Left forelimb (tissue), 1 donor: ENCODE measurements around the gene DDX28.
"Not testable (repeated sequence)": the region's sequence is repeated elsewhere in the genome, so short reads cannot be mapped to it uniquely, and the experiment has no call there.

Experiments used
- DNase-seq: peaks from one replicate; pipeline ENCODE4 v3.0.0-alpha.2; 2018; ENCODE audit warnings: low spot score

The DDX28 gene

GRCh38 chr16:68037841-68038597 lies 15.0 kb upstream of the DDX28 start:
- DNase-seq: no peak

- DNase-seq: no peak
These were observed 12.2 kb upstream of the DDX28 start for GRCh38 chr16:68035227-68035626.

- DNase-seq: no peak
These were observed 10.1 kb upstream of the DDX28 start for GRCh38 chr16:68033101-68033500.

GRCh38 chr16:68031951-68032350 lies 8.9 kb upstream of the DDX28 start:
- no peak for DNase-seq

- DNase-seq: not testable (repeated sequence)
These were observed 7.1 kb upstream of the DDX28 start for GRCh38 chr16:68030108-68030507.

- DNase-seq: no peak
These were observed 6.0 kb upstream of the DDX28 start for GRCh38 chr16:68028996-68029395.

GRCh38 chr16:68022278-68022727 lies 729 bp downstream of the DDX28 start:
- no peak for DNase-seq

GRCh38 chr16:68021490-68021889 lies 1.5 kb downstream of the DDX28 start:
- no peak for DNase-seq

- no peak for DNase-seq
These were observed 3.8 kb downstream of the DDX28 start for GRCh38 chr16:68019167-68019680.

GRCh38 chr16:68015681-68016080 lies 7.4 kb downstream of the DDX28 start, which contains the start of gene DPEP2NB:
TSS of gene DPEP2NB (minus strand) at chr16:68015911. CDS start at chr16:68015770, 141 bp downstream.
- no peak for DNase-seq

GRCh38 chr16:68013440-68013839 lies 9.6 kb downstream of the DDX28 start:
- no peak for DNase-seq

GRCh38 chr16:68009872-68010271 lies 13.2 kb downstream of the DDX28 start:
- not testable (repeated sequence) for DNase-seq

- no peak for DNase-seq
These were observed 13.8 kb downstream of the DDX28 start for GRCh38 chr16:68009157-68009735.

- no peak for DNase-seq
These were observed 17.2 kb downstream of the DDX28 start for GRCh38 chr16:68005786-68006286.

- no peak for DNase-seq
These were observed 17.8 kb downstream of the DDX28 start for GRCh38 chr16:68005211-68005610.

- DNase-seq: no peak
These were observed 20.0 kb downstream of the DDX28 start for GRCh38 chr16:68003031-68003430.

- DNase-seq: no peak
These were observed 22.6 kb downstream of the DDX28 start for GRCh38 chr16:68000450-68000849.

- DNase-seq: no peak
These were observed 23.0 kb downstream of the DDX28 start for GRCh38 chr16:67999985-68000384.

- DNase-seq: not testable (repeated sequence)
These were observed 24.0 kb downstream of the DDX28 start, which contains the start of gene DPEP2 for GRCh38 chr16:67998779-67999688. TSS of gene DPEP2 (minus strand) at chr16:67999484. CDS start at chr16:67993212, 6,272 bp downstream.

GRCh38 chr16:67998231-67998778 lies 24.7 kb downstream of the DDX28 start:
- not testable (repeated sequence) for DNase-seq

- no peak for DNase-seq
These were observed 26.4 kb downstream of the DDX28 start for GRCh38 chr16:67996666-67997065.

- no peak for DNase-seq
These were observed 27.6 kb downstream of the DDX28 start for GRCh38 chr16:67995423-67995822.
